ENCODE results near the gene C11orf87. TPM values are rescaled to one million over a fixed set of nuclear protein-coding genes. Genes with fewer than 3 reads are reported as not detected.

The C11orf87 gene
- total RNA-seq, 1 experiment from 2014 or later, result not detected

DNA sequence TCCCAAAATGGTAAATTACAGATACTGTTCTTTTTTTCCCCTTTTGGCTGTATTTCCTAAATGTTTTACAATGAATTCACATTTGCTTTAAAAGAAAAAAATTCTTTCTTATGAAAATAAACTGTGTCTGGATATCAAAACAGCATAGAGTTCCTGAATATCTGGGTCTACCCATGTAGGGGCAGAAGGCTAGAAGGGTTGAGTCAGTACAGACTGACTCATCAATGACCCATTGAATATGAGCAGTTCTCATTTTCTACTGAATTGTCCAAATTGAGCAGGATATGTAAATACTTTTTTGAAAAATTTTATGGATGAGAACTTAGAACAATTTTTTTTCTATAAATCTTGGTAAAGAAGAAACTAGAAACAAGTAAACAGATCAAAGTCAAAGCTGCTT, 16.3 kb upstream of the C11orf87 start:
- Histone ChIP-seq H3K27me3 (ENCODE audit: insufficient read depth, low read depth) (no peaks in the 10 kb centered on the region), H3K9me3 (ENCODE audit: insufficient read depth, low read depth) (no peaks in the 10 kb centered on the region), H3K4me1 (replicated peaks; ENCODE audit: insufficient read depth) (no peaks in the 10 kb centered on the region), H3K9me2 (ENCODE audit: insufficient read depth) (no peaks in the 10 kb centered on the region; the same call in 1 of the 2 replicates), H2AFZ (no peak overlapping the region), H3K4me3 (no peak overlapping the region), H3K36me3 (ENCODE audit: low read depth) (no peaks in the 10 kb centered on the region), H4K20me1 (ENCODE audit: insufficient read depth) (no peaks in the 10 kb centered on the region), H3F3A (ENCODE audit: insufficient read depth, low read depth) (no peaks in the 10 kb centered on the region), H3K27ac (no peak overlapping the region), H3K4me2 (no peak overlapping the region), H3K79me2 (ENCODE audit: low read depth) (no peaks in the 10 kb centered on the region)
- ChIA-PET CTCF (no interaction called here), POLR2A (ENCODE audit: unreplicated experiment) (no interaction called here)
- DNase-seq, result no peak
- intact Hi-C loops (cut with micrococcal nuclease; ENCODE audit: unreplicated experiment), result no loop called here
- BruUV-seq (replicated peaks), result no TSS peak
- no peak for TF ChIP-seq CTCF (conservative IDR thresholded peaks at IDR 0.05)
- no peak for TF ChIP-seq EZH2 (IDR thresholded peaks at IDR 0.05; ENCODE audit: low read depth)

GRCh38 chr11:109416601-109417000, 5.4 kb upstream of the C11orf87 start:
- Histone ChIP-seq H3K9me3 (ENCODE audit: insufficient read depth, low read depth) (no peaks in the 10 kb centered on the region), H3K4me3 (no peak overlapping the region), H3K36me3 (ENCODE audit: low read depth) (no peaks in the 10 kb centered on the region), H3K4me1 (replicated peaks; ENCODE audit: insufficient read depth) (no peaks in the 10 kb centered on the region), H3K4me2 (no peak overlapping the region), H3K79me2 (ENCODE audit: low read depth) (no peaks in the 10 kb centered on the region), H2AFZ (no peak overlapping the region), H4K20me1 (ENCODE audit: insufficient read depth) (no peaks in the 10 kb centered on the region), H3F3A (ENCODE audit: insufficient read depth, low read depth) (no peaks in the 10 kb centered on the region), H3K27me3 (ENCODE audit: insufficient read depth, low read depth) (no peaks in the 10 kb centered on the region; the same call in 1 of the 2 replicates), H3K27ac (no peak overlapping the region), H3K9me2 (ENCODE audit: insufficient read depth) (no peaks in the 10 kb centered on the region)
- ChIA-PET CTCF (no interaction called here), POLR2A (ENCODE audit: unreplicated experiment) (no interaction called here)
- no peak for DNase-seq
- TF ChIP-seq CTCF (conservative IDR thresholded peaks at IDR 0.05) (no peak), EZH2 (IDR thresholded peaks at IDR 0.05; ENCODE audit: low read depth) (no peak)
- intact Hi-C loops (cut with micrococcal nuclease; ENCODE audit: unreplicated experiment), result no loop called here
- no TSS peak for BruUV-seq (replicated peaks)

DNA sequence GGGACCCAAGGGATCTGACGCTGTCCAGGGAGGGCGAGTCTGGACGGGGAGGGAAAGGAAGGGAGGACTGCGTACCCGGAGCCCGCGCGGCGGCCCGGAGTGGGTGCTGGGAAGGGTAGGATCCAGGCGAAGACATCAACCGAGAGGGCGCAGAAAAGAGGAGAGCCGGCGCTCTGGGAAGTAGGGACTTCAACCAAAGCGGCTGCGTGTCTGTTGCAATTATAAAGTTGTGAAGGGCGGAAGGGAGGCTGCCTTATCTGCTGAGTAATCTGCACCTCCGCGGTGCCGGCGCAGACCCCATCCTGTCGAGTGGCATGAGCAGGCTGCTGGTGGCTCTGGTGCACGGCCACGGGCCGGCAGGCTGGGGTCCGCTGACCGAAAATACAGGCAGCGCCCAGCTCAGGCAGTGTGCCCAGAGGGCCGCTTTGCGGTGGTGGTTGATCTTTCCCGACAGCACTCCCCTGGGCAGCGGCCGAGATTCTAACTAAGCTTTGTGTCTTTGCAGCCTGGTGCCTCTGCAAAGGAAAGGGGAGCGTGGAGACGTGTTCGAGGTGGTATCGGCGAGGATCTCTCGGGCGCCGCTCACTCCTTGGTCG, 978 bp downstream of the C11orf87 start:
- no peaks in the 10 kb centered on the region for H3F3A ChIP-seq (ENCODE audit: insufficient read depth, low read depth)
- CTCF ChIA-PET, result no interaction called here
- H3K27ac ChIP-seq, result no peak overlapping the region
- H3K4me3 ChIP-seq, result no peak overlapping the region
- peaks cover 5% of the 10 kb centered on the region; the same call in 1 of the 2 replicates for H3K27me3 ChIP-seq (ENCODE audit: insufficient read depth, low read depth)
- no peak for DNase-seq
- H4K20me1 ChIP-seq (ENCODE audit: insufficient read depth), result no peaks in the 10 kb centered on the region; the same call in 1 of the 2 replicates
- no peak overlapping the region for H3K4me2 ChIP-seq
- POLR2A ChIA-PET (ENCODE audit: unreplicated experiment), result no interaction called here
- BruUV-seq (replicated peaks), result no TSS peak
- no peaks in the 10 kb centered on the region for H3K36me3 ChIP-seq (ENCODE audit: low read depth)
- H3K9me3 ChIP-seq (ENCODE audit: insufficient read depth, low read depth), result no peaks in the 10 kb centered on the region
- H3K79me2 ChIP-seq (ENCODE audit: low read depth), result no peaks in the 10 kb centered on the region
- no peak overlapping the region for H2AFZ ChIP-seq
- intact Hi-C loops (cut with micrococcal nuclease; ENCODE audit: unreplicated experiment), result no loop called here
- TF ChIP-seq EZH2 (IDR thresholded peaks at IDR 0.05; ENCODE audit: low read depth) (no peak), CTCF (conservative IDR thresholded peaks at IDR 0.05) (no peak)
- H3K9me2 ChIP-seq (ENCODE audit: insufficient read depth), result no peaks in the 10 kb centered on the region
- no peaks in the 10 kb centered on the region for H3K4me1 ChIP-seq (replicated peaks; ENCODE audit: insufficient read depth)

Measured in PC-9 (cell line).